ENCODE results near the gene PNCK.

Gene PNCK

GRCh38 chrX:153622661-153623309, 50.8 kb downstream of the PNCK start:
- no peak for DNase-seq (ENCODE audit: low read depth)
- no peak for TF ChIP-seq CTCF (IDR thresholded peaks at IDR 0.05; ENCODE audit: control insufficient read depth, insufficient read depth, low read depth, low read length, missing control alignments)
- no peak overlapping the region for H3K4me3 ChIP-seq (ENCODE audit: control insufficient read depth, low read depth, low read length)

GRCh38 chrX:153621949-153622598, 51.5 kb downstream of the PNCK start:
- H3K4me3 ChIP-seq (ENCODE audit: control insufficient read depth, low read depth, low read length) = no peak overlapping the region
- TF ChIP-seq CTCF (IDR thresholded peaks at IDR 0.05; ENCODE audit: control insufficient read depth, insufficient read depth, low read depth, low read length, missing control alignments) = no peak
- DNase-seq (ENCODE audit: low read depth) = no peak

- H3K4me3 ChIP-seq (ENCODE audit: control insufficient read depth, low read depth, low read length) = no peak overlapping the region
- TF ChIP-seq CTCF (IDR thresholded peaks at IDR 0.05; ENCODE audit: control insufficient read depth, insufficient read depth, low read depth, low read length, missing control alignments) = no peak
- no peak for DNase-seq (ENCODE audit: low read depth)
Observed at GRCh38 chrX:153620576-153620975, 53.0 kb downstream of the PNCK start.
